Measurements from ENCODE around the gene ST7. TPM values are rescaled to one million over a fixed set of nuclear protein-coding genes. Genes with fewer than 3 reads are reported as not detected.

The ST7 gene
- total and polyA plus RNA-seq, 2 donors from 2014 or later = 21.5 to 29.8 TPM

DNA sequence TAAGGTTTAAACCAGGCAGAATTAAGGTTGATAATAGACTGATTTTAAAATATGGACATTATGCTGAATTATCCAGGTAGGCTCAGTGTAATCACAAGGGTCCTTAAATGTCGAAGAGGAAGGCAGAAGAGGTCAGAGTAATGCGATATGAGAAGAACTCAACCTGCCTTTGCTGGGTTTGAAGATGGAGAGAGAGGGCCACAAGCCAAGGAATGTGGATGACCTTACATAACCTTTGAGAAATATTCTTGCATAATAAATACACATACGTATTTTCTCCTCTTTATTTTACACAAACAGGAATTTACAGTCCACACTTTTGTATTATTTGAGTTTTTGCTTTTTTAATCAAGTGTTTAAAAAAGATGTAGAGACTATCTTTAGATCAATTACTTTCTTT is 88.5 kb downstream of the ST7 start:
- FAIRE-seq = no peak
- Histone ChIP-seq H3K36me3 (ENCODE audit: control insufficient read depth in 2 of 3, insufficient read depth in 3 of 3, low read length in 3 of 3) (no peaks in the 10 kb centered on the region), H3K4me1 (ENCODE audit: control insufficient read depth in 2 of 3, insufficient read depth in 2 of 3, low read depth in 1 of 3, low read length in 3 of 3) (peaks cover 0 to 11% (median 0%) of the 10 kb centered on the region in 3 donors), H3K9ac (ENCODE audit: low read length in 3 of 3) (no peak overlapping the region), H3K27ac (ENCODE audit: low read depth in 2 of 2, low read length in 2 of 2) (no peak overlapping the region), H3K27me3 (ENCODE audit: control insufficient read depth, insufficient read depth, low read length) (no peaks in the 10 kb centered on the region), H3K9me3 (ENCODE audit: control insufficient read depth in 2 of 3, insufficient read depth in 1 of 3, low read length in 3 of 3) (peaks cover 0 to 4% (median 0%) of the 10 kb centered on the region in 3 donors), H3K4me3 (ENCODE audit: low read length in 3 of 3) (no peak overlapping the region)
- DNase-seq = no peak
- no peak for TF ChIP-seq CTCF (IDR thresholded peaks at IDR 0.05; ENCODE audit: borderline replicate concordance, extremely low read depth, insufficient read depth)
- intact Hi-C loops (cut with DNase I) = no loop called here

- Histone ChIP-seq H3K36me3 (ENCODE audit: control insufficient read depth in 2 of 3, insufficient read depth in 3 of 3, low read length in 3 of 3) (no peaks in the 10 kb centered on the region), H3K4me3 (ENCODE audit: low read length in 3 of 3) (no peak overlapping the region), H3K27me3 (ENCODE audit: control insufficient read depth, insufficient read depth, low read length) (no peaks in the 10 kb centered on the region), H3K4me1 (ENCODE audit: control insufficient read depth in 2 of 3, insufficient read depth in 2 of 3, low read depth in 1 of 3, low read length in 3 of 3) (peaks cover 0 to 9% (median 0%) of the 10 kb centered on the region in 3 donors), H3K27ac (ENCODE audit: low read depth in 2 of 2, low read length in 2 of 2) (no peak overlapping the region), H3K9me3 (ENCODE audit: control insufficient read depth in 2 of 3, insufficient read depth in 1 of 3, low read length in 3 of 3) (peaks cover 0 to 4% (median 0%) of the 10 kb centered on the region in 3 donors), H3K9ac (ENCODE audit: low read length in 3 of 3) (no peak overlapping the region)
- intact Hi-C loops (cut with DNase I) = no loop called here
- DNase-seq = no peak
- no peak for FAIRE-seq
- TF ChIP-seq CTCF (IDR thresholded peaks at IDR 0.05; ENCODE audit: borderline replicate concordance, extremely low read depth, insufficient read depth) = no peak
Observed at GRCh38 chr7:117043108-117043825, 90.0 kb downstream of the ST7 start.

DNA sequence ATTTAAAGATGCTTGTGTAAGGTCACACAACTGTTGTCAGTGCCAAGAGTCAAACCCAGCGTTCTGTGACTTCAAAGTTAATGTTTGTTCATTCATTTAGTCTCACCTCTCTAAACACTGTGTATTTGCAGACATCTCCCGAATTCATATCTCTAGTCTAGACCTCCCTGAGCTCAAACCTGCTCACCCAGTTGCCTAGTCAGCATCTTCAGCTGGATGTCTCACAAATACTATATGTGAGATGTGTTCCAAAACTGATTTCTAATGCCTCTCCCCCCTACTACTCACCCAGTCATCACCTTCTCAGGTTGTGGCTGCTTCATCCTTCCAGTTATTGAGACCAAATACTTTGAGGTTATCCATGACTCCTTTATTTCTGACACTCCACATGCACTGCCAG is 91.4 kb downstream of the ST7 start:
- H3K4me1 ChIP-seq (ENCODE audit: control insufficient read depth in 2 of 3, insufficient read depth in 2 of 3, low read depth in 1 of 3, low read length in 3 of 3) = peaks cover 0 to 10% (median 4%) of the 10 kb centered on the region in 3 donors
- no peak overlapping the region for H3K9ac ChIP-seq (ENCODE audit: low read length in 3 of 3)
- no peak for FAIRE-seq
- H3K27me3 ChIP-seq (ENCODE audit: control insufficient read depth, insufficient read depth, low read length) = no peaks in the 10 kb centered on the region
- no peaks in the 10 kb centered on the region for H3K36me3 ChIP-seq (ENCODE audit: control insufficient read depth in 2 of 3, insufficient read depth in 3 of 3, low read length in 3 of 3)
- no peak overlapping the region for H3K4me3 ChIP-seq (ENCODE audit: low read length in 3 of 3)
- intact Hi-C loops (cut with DNase I) = no loop called here
- no peak for TF ChIP-seq CTCF (IDR thresholded peaks at IDR 0.05; ENCODE audit: borderline replicate concordance, extremely low read depth, insufficient read depth)
- DNase-seq = no peak
- H3K27ac ChIP-seq (ENCODE audit: low read depth in 2 of 2, low read length in 2 of 2) = peak overlapping the region in 1 of 2 donors; percentile 58
- peaks cover 0 to 4% (median 0%) of the 10 kb centered on the region in 3 donors for H3K9me3 ChIP-seq (ENCODE audit: control insufficient read depth in 2 of 3, insufficient read depth in 1 of 3, low read length in 3 of 3)

All from kidney (tissue), 14 donors.